Nephron progenitor cell (in vitro differentiated cells): Measurements from ENCODE around the gene TRAM2.

Source experiments
- DNase-seq: peaks from one replicate; pipeline ENCODE4 v3.0.0; 2021
- H3K27ac Mint-ChIP-seq: 2 replicates; pipeline ENCODE4 v1.8.0; 2021; ENCODE audit warnings: mild to moderate bottlenecking, moderate library complexity, mixed read lengths
- H3K27me3 Mint-ChIP-seq: 2 replicates; pipeline ENCODE4 v1.8.0; 2021; ENCODE audit warnings: mild to moderate bottlenecking, low read depth, mixed read lengths; ENCODE audit not compliant: poor library complexity
- H3K36me3 Mint-ChIP-seq: 2 replicates; pipeline ENCODE4 v1.8.0; 2021; ENCODE audit warnings: low read depth, mixed read lengths
- H3K4me1 Mint-ChIP-seq: 2 replicates; pipeline ENCODE4 v1.8.0; 2021; ENCODE audit warnings: mixed read lengths
- H3K4me3 Mint-ChIP-seq: 2 replicates; pipeline ENCODE4 v1.8.0; 2021; ENCODE audit warnings: mild to moderate bottlenecking, moderate library complexity, mixed read lengths
- H3K9me3 Mint-ChIP-seq: 2 replicates; pipeline ENCODE4 v1.8.0; 2021; ENCODE audit warnings: mild to moderate bottlenecking, moderate library complexity, mixed read lengths
- TF ChIP-seq, protein P1 (sequence below): fragments of 200-600 bp; sonication (generic); IDR thresholded peaks from 2 replicates; pipeline ENCODE4 v1.5.0; 2021; ENCODE audit warnings: antibody characterized with exemption

TRAM2 gene

DNA sequence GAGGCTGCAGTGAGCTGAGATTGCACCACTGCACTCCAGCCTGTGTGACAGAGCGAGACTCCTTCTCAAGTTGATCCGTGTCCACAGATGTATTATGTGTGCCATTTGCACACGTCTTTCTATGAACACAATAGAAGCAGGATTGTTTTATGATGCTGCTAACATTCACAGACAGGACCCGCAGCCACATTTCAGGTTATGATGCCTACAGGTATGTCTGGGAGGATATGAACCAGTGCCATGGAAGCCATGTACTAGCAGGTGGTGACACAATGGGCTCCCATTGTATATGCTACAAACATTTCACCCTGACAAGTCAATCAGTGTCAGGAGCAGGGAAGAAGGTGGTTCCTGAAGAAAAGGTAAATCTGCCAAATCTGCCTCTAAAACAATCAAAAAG is 4.3 kb downstream of the TRAM2 start:
- Mint-ChIP-seq H3K27ac (peak overlapping the region; percentile 75), H3K27me3 (peaks cover 8% of the 10 kb centered on the region), H3K9me3 (no peaks in the 10 kb centered on the region), H3K36me3 (peaks cover 2% of the 10 kb centered on the region), H3K4me3 (no peak overlapping the region), H3K4me1 (peaks cover 86% of the 10 kb centered on the region)
- no peak for DNase-seq
- TF ChIP-seq, protein P1, sequence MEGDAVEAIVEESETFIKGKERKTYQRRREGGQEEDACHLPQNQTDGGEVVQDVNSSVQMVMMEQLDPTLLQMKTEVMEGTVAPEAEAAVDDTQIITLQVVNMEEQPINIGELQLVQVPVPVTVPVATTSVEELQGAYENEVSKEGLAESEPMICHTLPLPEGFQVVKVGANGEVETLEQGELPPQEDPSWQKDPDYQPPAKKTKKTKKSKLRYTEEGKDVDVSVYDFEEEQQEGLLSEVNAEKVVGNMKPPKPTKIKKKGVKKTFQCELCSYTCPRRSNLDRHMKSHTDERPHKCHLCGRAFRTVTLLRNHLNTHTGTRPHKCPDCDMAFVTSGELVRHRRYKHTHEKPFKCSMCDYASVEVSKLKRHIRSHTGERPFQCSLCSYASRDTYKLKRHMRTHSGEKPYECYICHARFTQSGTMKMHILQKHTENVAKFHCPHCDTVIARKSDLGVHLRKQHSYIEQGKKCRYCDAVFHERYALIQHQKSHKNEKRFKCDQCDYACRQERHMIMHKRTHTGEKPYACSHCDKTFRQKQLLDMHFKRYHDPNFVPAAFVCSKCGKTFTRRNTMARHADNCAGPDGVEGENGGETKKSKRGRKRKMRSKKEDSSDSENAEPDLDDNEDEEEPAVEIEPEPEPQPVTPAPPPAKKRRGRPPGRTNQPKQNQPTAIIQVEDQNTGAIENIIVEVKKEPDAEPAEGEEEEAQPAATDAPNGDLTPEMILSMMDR: no peak

- no peaks in the 10 kb centered on the region for H3K9me3 Mint-ChIP-seq
- H3K4me3 Mint-ChIP-seq: no peak overlapping the region
- peaks cover 94% of the 10 kb centered on the region for H3K4me1 Mint-ChIP-seq
- H3K27ac Mint-ChIP-seq: peak overlapping the region; percentile 91
- peaks cover 5% of the 10 kb centered on the region for H3K27me3 Mint-ChIP-seq
- no peaks in the 10 kb centered on the region for H3K36me3 Mint-ChIP-seq
- TF ChIP-seq, protein P1: no peak
- peak; percentile 28 for DNase-seq
Observed at GRCh38 chr6:52571099-52571755, 5.6 kb downstream of the TRAM2 start.

DNA sequence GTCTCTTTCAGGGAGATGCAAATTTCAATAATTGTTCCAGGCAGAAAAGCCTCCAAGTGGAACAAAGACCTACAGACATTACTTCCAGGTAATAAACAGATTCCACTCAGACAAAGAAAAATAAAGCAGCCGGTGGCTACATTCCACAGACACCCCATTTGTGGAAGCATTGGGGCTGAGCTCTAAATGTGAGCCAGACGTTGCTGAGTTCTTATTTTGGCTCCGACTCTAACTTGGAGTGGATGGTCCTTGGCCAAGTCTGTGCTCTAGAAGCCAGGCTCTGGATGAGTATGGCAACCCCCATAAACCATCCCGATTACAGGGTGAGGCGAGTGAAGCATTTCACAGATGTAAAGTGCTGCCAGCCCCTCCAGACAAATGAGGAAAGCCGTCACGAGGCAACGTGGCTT is 6.6 kb downstream of the TRAM2 start:
- no peaks in the 10 kb centered on the region for H3K9me3 Mint-ChIP-seq
- no peaks in the 10 kb centered on the region for H3K36me3 Mint-ChIP-seq
- no peak overlapping the region for H3K27ac Mint-ChIP-seq
- H3K27me3 Mint-ChIP-seq: no peaks in the 10 kb centered on the region
- TF ChIP-seq, protein P1: no peak
- no peak for DNase-seq
- H3K4me1 Mint-ChIP-seq: peaks cover 87% of the 10 kb centered on the region
- H3K4me3 Mint-ChIP-seq: no peak overlapping the region

DNA sequence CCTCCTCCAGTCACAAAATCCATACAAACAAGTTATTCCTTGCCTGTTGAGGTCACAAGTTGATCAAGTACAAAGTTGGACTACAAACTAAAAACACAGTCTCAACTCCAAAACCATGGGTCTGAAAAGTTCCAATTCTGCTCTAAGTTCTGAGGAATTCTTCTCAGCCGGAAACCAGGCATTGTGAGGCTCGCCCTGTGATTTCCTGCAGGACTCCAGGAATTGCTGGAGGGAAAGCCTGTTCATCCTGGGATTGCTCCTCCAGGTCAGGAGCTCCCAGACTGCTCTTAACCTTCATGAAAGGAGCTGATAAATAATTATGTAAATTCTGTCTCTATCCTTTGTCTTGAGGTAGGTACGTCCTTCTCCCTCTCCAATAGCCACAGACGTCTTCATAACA is 8.5 kb downstream of the TRAM2 start:
- H3K27me3 Mint-ChIP-seq: no peaks in the 10 kb centered on the region
- no peak overlapping the region for H3K4me3 Mint-ChIP-seq
- no peak for DNase-seq
- H3K36me3 Mint-ChIP-seq: no peaks in the 10 kb centered on the region
- TF ChIP-seq, protein P1: no peak
- no peak overlapping the region for H3K27ac Mint-ChIP-seq
- H3K4me1 Mint-ChIP-seq: peaks cover 80% of the 10 kb centered on the region
- no peaks in the 10 kb centered on the region for H3K9me3 Mint-ChIP-seq

- TF ChIP-seq, protein P1: no peak
- Mint-ChIP-seq H3K9me3 (no peaks in the 10 kb centered on the region), H3K36me3 (no peaks in the 10 kb centered on the region), H3K4me3 (no peak overlapping the region), H3K27me3 (no peaks in the 10 kb centered on the region), H3K27ac (no peak overlapping the region), H3K4me1 (peaks cover 67% of the 10 kb centered on the region)
- no peak for DNase-seq
Observed at GRCh38 chr6:52566853-52567279, 10.0 kb downstream of the TRAM2 start.

DNA sequence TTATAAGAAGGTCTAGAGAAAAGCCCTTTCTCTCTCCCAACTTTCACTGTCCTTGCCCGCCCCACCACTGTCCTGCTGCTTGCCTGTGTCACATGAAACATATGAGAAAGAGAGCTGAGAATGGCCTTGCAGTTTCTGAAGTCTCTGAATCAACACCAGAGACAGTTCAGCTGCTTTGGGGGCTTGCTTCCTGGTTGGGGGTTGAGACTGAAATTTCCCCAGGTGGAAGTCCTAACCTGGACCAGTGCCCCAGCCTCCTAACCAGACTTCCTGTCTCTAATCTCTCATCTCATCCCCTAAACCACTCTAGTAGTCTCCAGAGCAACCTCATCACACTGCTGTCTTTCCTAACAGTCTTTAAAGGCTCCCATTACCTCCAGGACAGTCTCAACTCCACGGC is 10.7 kb downstream of the TRAM2 start:
- H3K27me3 Mint-ChIP-seq: no peaks in the 10 kb centered on the region
- no peaks in the 10 kb centered on the region for H3K36me3 Mint-ChIP-seq
- TF ChIP-seq, protein P1: no peak
- H3K9me3 Mint-ChIP-seq: no peaks in the 10 kb centered on the region
- no peak overlapping the region for H3K27ac Mint-ChIP-seq
- peaks cover 61% of the 10 kb centered on the region for H3K4me1 Mint-ChIP-seq
- no peak for DNase-seq
- no peak overlapping the region for H3K4me3 Mint-ChIP-seq
